AG09319 (cell line): ENCODE results near the gene ISG20L2.
"Not testable (repeated sequence)": the region's sequence is repeated elsewhere in the genome, so short reads cannot be mapped to it uniquely, and the experiment has no call there.

Experiments used
- DNase-seq: peaks from one replicate; pipeline ENCODE4 v3.0.0-alpha.2; 2010; ENCODE audit warnings: low read depth; ENCODE audit errors: extremely low read depth
- TF ChIP-seq, protein P1 (sequence below): IDR thresholded peaks from 2 replicates; pipeline ENCODE4 v1.5.1; 2011; ENCODE audit warnings: low read depth, mild to moderate bottlenecking, inconsistent platforms, low read length, moderate library complexity

ISG20L2 gene

GRCh38 chr1:156760092-156760795, 31.7 kb upstream of the ISG20L2 start:
- DNase-seq = no peak
- TF ChIP-seq, protein P1, sequence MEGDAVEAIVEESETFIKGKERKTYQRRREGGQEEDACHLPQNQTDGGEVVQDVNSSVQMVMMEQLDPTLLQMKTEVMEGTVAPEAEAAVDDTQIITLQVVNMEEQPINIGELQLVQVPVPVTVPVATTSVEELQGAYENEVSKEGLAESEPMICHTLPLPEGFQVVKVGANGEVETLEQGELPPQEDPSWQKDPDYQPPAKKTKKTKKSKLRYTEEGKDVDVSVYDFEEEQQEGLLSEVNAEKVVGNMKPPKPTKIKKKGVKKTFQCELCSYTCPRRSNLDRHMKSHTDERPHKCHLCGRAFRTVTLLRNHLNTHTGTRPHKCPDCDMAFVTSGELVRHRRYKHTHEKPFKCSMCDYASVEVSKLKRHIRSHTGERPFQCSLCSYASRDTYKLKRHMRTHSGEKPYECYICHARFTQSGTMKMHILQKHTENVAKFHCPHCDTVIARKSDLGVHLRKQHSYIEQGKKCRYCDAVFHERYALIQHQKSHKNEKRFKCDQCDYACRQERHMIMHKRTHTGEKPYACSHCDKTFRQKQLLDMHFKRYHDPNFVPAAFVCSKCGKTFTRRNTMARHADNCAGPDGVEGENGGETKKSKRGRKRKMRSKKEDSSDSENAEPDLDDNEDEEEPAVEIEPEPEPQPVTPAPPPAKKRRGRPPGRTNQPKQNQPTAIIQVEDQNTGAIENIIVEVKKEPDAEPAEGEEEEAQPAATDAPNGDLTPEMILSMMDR = no peak

- not testable (repeated sequence) for DNase-seq
Observed at GRCh38 chr1:156757572-156758253, 29.1 kb upstream of the ISG20L2 start.

DNA sequence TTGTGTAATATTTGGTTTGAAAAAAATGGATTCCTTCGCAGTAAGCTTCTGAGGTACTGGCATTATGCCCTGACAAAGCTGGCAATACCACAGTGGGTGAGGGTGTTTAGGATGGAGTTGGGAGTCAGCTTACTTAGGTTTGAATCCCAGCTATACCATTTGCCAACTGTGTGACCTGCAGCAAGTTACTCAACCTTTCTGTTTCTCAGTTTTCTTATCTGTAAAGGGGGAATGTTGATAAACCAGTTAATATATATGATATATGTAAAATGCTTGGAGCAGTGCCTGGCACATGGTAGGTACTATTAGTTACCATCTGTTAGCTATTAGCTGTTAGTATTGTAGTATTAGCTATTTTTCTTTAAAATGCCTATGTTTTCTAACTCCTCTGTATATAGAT, 27.8 kb upstream of the ISG20L2 start:
- DNase-seq = no peak
- TF ChIP-seq, protein P1 = no peak

DNA sequence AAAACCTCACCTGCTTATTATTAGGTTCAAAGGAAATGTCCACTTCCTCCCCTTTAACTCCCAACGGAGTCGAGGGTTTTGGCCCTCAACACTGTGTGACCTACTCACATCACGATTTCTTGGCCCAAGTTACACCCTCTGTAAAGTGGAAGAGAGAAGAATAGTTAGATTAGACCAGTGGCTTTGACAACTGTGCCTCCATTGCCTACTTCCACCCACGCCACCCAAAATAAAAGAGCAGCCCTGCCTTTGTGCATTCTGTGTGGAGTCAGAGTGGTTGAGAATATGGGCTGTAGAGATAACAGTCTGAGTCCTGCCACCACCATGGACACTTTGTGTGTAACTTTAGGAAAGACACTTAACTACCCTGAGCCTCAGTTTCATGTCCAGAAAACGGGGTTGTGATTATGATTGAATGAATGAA, 27.0 kb upstream of the ISG20L2 start:
- TF ChIP-seq, protein P1 = no peak
- DNase-seq = no peak

DNA sequence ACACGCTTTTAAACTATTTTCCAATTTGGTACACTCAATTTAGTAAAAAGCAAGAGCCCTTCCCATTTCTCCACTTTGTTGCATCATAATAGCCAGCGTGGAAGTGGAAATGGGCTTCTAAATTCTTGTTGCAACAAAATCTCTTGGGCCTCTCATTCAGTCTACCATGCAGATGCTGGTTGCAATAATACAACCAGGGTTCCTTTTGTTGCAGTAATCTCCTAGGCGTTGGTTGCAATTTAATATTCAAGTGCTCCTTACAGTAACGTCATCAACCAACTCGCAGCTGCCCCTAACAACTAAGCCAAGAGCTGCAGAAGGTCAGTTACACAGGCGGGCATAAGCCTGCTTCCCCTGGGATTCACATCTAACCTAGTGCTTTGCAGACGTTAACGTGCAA, 25.7 kb upstream of the ISG20L2 start:
- TF ChIP-seq, protein P1 = no peak
- no peak for DNase-seq

- TF ChIP-seq, protein P1 = no peak
- DNase-seq = peak; percentile 29
Observed at GRCh38 chr1:156752843-156753482, 24.4 kb upstream of the ISG20L2 start.

GRCh38 chr1:156751757-156752481, 23.4 kb upstream of the ISG20L2 start:
- DNase-seq = peak; percentile 92
- TF ChIP-seq, protein P1 = no peak; the same call in 1 of the 2 replicates
